ENCODE data around the gene SACS. TPM values are rescaled to one million over a fixed set of nuclear protein-coding genes. Genes with fewer than 3 reads are reported as not detected.
"Not testable (repeated sequence)": the region's sequence is repeated elsewhere in the genome, so short reads cannot be mapped to it uniquely, and the experiment has no call there.

SACS gene
- total RNA-seq, 1 experiment from 2014 or later: 11.6 TPM

DNA sequence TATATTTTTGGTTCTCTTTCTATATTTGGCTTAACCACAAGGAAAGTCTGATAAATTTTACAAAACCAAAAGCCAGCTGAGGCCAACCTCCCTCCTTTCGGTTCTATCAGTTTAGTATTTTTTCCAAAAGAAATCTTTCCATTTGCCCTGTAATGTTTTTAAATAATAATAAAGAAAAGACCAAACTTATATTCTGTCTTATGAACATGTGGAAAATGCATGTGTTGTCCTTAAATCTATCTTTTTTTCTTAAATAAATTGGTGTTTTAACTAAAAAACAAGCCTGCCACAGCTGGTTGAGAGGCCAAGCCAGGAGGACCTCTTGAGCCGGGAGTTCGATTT, 113.6 kb downstream of the SACS start:
- Mint-ChIP-seq H3K27me3 (ENCODE audit: unreplicated experiment) (no peaks in the 10 kb centered on the region), H3K4me1 (ENCODE audit: low read depth, unreplicated experiment) (no peaks in the 10 kb centered on the region), H3K27ac (ENCODE audit: unreplicated experiment) (no peak overlapping the region), H3K4me3 (ENCODE audit: low read depth, unreplicated experiment) (no peak overlapping the region), H3K9me3 (ENCODE audit: low read depth, unreplicated experiment) (no peaks in the 10 kb centered on the region), H3K36me3 (ENCODE audit: insufficient read depth, unreplicated experiment) (no peaks in the 10 kb centered on the region)
- CTCF ChIA-PET: no interaction called here
- BruUV-seq (replicated peaks): no TSS peak
- DNase-seq: no peak
- TF ChIP-seq, protein P1, sequence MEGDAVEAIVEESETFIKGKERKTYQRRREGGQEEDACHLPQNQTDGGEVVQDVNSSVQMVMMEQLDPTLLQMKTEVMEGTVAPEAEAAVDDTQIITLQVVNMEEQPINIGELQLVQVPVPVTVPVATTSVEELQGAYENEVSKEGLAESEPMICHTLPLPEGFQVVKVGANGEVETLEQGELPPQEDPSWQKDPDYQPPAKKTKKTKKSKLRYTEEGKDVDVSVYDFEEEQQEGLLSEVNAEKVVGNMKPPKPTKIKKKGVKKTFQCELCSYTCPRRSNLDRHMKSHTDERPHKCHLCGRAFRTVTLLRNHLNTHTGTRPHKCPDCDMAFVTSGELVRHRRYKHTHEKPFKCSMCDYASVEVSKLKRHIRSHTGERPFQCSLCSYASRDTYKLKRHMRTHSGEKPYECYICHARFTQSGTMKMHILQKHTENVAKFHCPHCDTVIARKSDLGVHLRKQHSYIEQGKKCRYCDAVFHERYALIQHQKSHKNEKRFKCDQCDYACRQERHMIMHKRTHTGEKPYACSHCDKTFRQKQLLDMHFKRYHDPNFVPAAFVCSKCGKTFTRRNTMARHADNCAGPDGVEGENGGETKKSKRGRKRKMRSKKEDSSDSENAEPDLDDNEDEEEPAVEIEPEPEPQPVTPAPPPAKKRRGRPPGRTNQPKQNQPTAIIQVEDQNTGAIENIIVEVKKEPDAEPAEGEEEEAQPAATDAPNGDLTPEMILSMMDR (IDR thresholded peaks at IDR 0.05; ENCODE audit: unreplicated experiment): no peak
- intact Hi-C loops (cut with micrococcal nuclease; ENCODE audit: unreplicated experiment): loop anchor here (2.0 to 5.0 kb wide), 2 partner anchors 143 to 519 kb away; no protein-coding TSS in a partner anchor

DNA sequence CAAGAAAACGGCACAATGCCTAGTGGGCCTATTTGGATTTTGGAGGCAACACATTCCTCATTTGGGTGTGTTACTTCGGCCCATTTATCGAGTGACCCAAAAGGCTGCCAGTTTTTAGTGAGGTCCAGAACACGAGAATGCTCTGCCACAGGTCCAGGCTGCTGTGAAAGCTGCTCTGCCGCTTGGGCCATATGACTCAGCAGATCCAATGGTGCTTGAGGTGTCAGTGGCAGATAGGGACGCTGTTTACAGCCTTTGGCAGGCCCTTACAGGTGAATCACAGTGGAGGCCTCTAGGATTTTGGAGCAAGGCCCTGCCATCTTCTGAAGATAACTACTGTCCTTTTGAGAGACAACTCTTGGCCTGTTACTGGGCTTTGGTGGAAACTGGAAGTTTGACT, 118.7 kb downstream of the SACS start:
- not testable (repeated sequence) for H3K27ac Mint-ChIP-seq (ENCODE audit: unreplicated experiment); H3K9me3 Mint-ChIP-seq (ENCODE audit: low read depth, unreplicated experiment); DNase-seq; H3K27me3 Mint-ChIP-seq (ENCODE audit: unreplicated experiment); H3K4me1 Mint-ChIP-seq (ENCODE audit: low read depth, unreplicated experiment); BruUV-seq (replicated peaks); H3K36me3 Mint-ChIP-seq (ENCODE audit: insufficient read depth, unreplicated experiment); H3K4me3 Mint-ChIP-seq (ENCODE audit: low read depth, unreplicated experiment)
- CTCF ChIA-PET: interaction anchor here (0.6 kb wide), 1 partner anchor 200 kb away, joined by 5 read pairs; no protein-coding TSS in a partner anchor
- intact Hi-C loops (cut with micrococcal nuclease; ENCODE audit: unreplicated experiment): loop anchor here (5.0 kb wide), 1 partner anchor 138 kb away; no protein-coding TSS in a partner anchor

DNA sequence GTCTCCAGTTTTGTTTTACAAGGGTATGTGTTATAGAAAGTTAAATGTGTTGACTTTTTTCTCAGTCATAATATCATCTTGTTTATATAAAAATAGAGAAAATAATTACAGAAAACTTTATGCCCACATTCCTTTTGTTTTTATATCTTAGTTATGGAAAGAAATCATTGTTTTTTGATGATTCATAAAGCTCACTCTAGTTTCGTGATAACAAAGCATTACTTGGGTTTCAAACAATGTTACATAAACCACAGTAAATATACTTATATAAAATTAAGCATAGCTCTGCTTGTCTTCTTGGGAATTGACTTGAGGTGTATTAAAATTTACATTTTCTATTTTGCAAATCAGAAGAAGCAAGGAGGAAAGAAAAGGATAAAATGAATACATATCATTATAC, 140.9 kb downstream of the SACS start:
- intact Hi-C loops (cut with micrococcal nuclease; ENCODE audit: unreplicated experiment): no loop called here
- Mint-ChIP-seq H3K36me3 (ENCODE audit: insufficient read depth, unreplicated experiment) (no peaks in the 10 kb centered on the region), H3K4me1 (ENCODE audit: low read depth, unreplicated experiment) (no peaks in the 10 kb centered on the region), H3K27ac (ENCODE audit: unreplicated experiment) (no peak overlapping the region), H3K27me3 (ENCODE audit: unreplicated experiment) (peaks cover 13% of the 10 kb centered on the region), H3K9me3 (ENCODE audit: low read depth, unreplicated experiment) (no peaks in the 10 kb centered on the region), H3K4me3 (ENCODE audit: low read depth, unreplicated experiment) (no peak overlapping the region)
- TF ChIP-seq, protein P1 (IDR thresholded peaks at IDR 0.05; ENCODE audit: unreplicated experiment): no peak
- no TSS peak for BruUV-seq (replicated peaks)
- no peak for DNase-seq
- CTCF ChIA-PET: no interaction called here

DNA sequence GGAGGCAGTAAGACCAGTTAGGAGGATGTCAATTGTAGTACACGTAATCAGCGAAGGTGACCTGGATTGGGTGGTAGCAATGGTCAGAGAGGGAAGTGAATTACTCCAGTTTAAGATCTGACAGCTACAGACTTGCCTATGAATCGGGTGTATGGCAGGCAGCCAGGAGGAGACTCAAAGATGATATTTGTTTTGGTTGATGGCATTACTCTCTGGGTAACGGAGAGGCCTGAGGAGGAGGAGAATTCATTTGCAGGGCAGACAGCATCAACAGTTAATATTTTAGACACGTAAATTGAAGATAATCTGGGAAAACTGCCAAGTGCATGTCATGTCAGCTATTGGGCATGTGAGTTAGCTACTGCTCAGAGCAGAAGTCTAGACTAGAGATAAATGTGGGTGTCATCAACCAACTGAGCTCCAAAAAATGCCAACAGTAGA, 143.6 kb downstream of the SACS start:
- Mint-ChIP-seq H3K4me1 (ENCODE audit: low read depth, unreplicated experiment) (no peaks in the 10 kb centered on the region), H3K4me3 (ENCODE audit: low read depth, unreplicated experiment) (no peak overlapping the region), H3K27me3 (ENCODE audit: unreplicated experiment) (peaks cover 16% of the 10 kb centered on the region), H3K36me3 (ENCODE audit: insufficient read depth, unreplicated experiment) (no peaks in the 10 kb centered on the region), H3K27ac (ENCODE audit: unreplicated experiment) (no peak overlapping the region), H3K9me3 (ENCODE audit: low read depth, unreplicated experiment) (no peaks in the 10 kb centered on the region)
- CTCF ChIA-PET: no interaction called here
- TF ChIP-seq, protein P1 (IDR thresholded peaks at IDR 0.05; ENCODE audit: unreplicated experiment): no peak
- intact Hi-C loops (cut with micrococcal nuclease; ENCODE audit: unreplicated experiment): no loop called here
- no TSS peak for BruUV-seq (replicated peaks)
- DNase-seq: no peak

GRCh38 chr13:23288995-23289394, 144.5 kb downstream of the SACS start:
- Mint-ChIP-seq H3K27me3 (ENCODE audit: unreplicated experiment) (peaks cover 26% of the 10 kb centered on the region), H3K27ac (ENCODE audit: unreplicated experiment) (no peak overlapping the region), H3K4me1 (ENCODE audit: low read depth, unreplicated experiment) (no peaks in the 10 kb centered on the region), H3K36me3 (ENCODE audit: insufficient read depth, unreplicated experiment) (no peaks in the 10 kb centered on the region), H3K4me3 (ENCODE audit: low read depth, unreplicated experiment) (no peak overlapping the region), H3K9me3 (ENCODE audit: low read depth, unreplicated experiment) (no peaks in the 10 kb centered on the region)
- no TSS peak for BruUV-seq (replicated peaks)
- TF ChIP-seq, protein P1 (IDR thresholded peaks at IDR 0.05; ENCODE audit: unreplicated experiment): no peak
- intact Hi-C loops (cut with micrococcal nuclease; ENCODE audit: unreplicated experiment): no loop called here
- no peak for DNase-seq
- CTCF ChIA-PET: no interaction called here
